Endodermal cell (in vitro differentiated cells): ENCODE data around the gene S100P. TPM values are rescaled to one million over a fixed set of nuclear protein-coding genes. Genes with fewer than 3 reads are reported as not detected.

Source experiments
- DNase-seq: peaks from one replicate; pipeline ENCODE4 v3.0.0-alpha.2; 2017
- H3K27ac ChIP-seq: 2 replicates; pipeline ENCODE4 v1.5.1; 2013; ENCODE audit warnings: mild to moderate bottlenecking, low read depth, low read length, moderate library complexity
- H3K27me3 ChIP-seq: 2 replicates; pipeline ENCODE4 v1.6.1; 2013; ENCODE audit warnings: mild to moderate bottlenecking, low read length, moderate library complexity; ENCODE audit not compliant: insufficient read depth, control insufficient read depth, poor library complexity, severe bottlenecking
- H3K36me3 ChIP-seq: 2 replicates; pipeline ENCODE4 v1.7.0; 2013; ENCODE audit warnings: mild to moderate bottlenecking, low read length, moderate library complexity; ENCODE audit not compliant: control insufficient read depth, insufficient read depth
- H3K4me1 ChIP-seq: one replicate; pipeline ENCODE4 v1.7.0; 2013; ENCODE audit warnings: low read length; ENCODE audit not compliant: control insufficient read depth, insufficient read depth
- H3K4me3 ChIP-seq: 2 replicates; pipeline ENCODE4 v1.5.1; 2013; ENCODE audit warnings: mild to moderate bottlenecking, low read length, moderate library complexity
- H3K9ac ChIP-seq: 2 replicates; pipeline ENCODE4 v1.6.1; 2013; ENCODE audit warnings: mild to moderate bottlenecking, low read length, moderate library complexity; ENCODE audit not compliant: poor library complexity, severe bottlenecking; ENCODE audit errors: extremely low read depth
- H3K9me3 ChIP-seq: 2 replicates; pipeline ENCODE4 v1.6.1; 2013; ENCODE audit warnings: mild to moderate bottlenecking, low read length, moderate library complexity; ENCODE audit not compliant: control insufficient read depth
- H3K27ac Mint-ChIP-seq: 2 replicates; pipeline ENCODE4 v1.8.0; 2020; ENCODE audit warnings: mixed read lengths
- H3K27me3 Mint-ChIP-seq: 2 replicates; pipeline ENCODE4 v1.8.0; 2021; ENCODE audit warnings: mild to moderate bottlenecking, mixed read lengths; ENCODE audit not compliant: insufficient read depth
- H3K36me3 Mint-ChIP-seq: 2 replicates; pipeline ENCODE4 v1.8.0; 2020; ENCODE audit warnings: low read depth, mixed read lengths
- H3K4me1 Mint-ChIP-seq: 2 replicates; pipeline ENCODE4 v1.8.0; 2020; ENCODE audit warnings: mixed read lengths
- H3K4me3 Mint-ChIP-seq: 2 replicates; pipeline ENCODE4 v1.8.0; 2020; ENCODE audit warnings: mild to moderate bottlenecking, moderate library complexity, mixed read lengths
- H3K9me3 Mint-ChIP-seq: 2 replicates; pipeline ENCODE4 v1.8.0; 2020; ENCODE audit warnings: mild to moderate bottlenecking, mixed read lengths
- CTCF ChIP-seq: fragments of 200-600 bp; sonication (generic); conservative IDR thresholded peaks from 2 replicates; pipeline ENCODE4 v1.5.0; 2021; ENCODE audit warnings: antibody characterized with exemption, mild to moderate bottlenecking
- WGBS, 2 experiments: methylation state at CpG; one replicate each; pipeline versions ENCODE4 v1.1.5 to v1.1.7; 2013; ENCODE audit warnings: missing lambda C conversion rate in 2 of 2, mixed read lengths in 1 of 2; ENCODE audit not compliant: insufficient coverage in 1 of 2, insufficient read length in 1 of 2; 5-methylcytosine and 5-hydroxymethylcytosine counted together
- total RNA-seq, 2 donors: library from RNA; stranded (reverse); fragmentation: NEBNext Ultra II Directional in 1 of 2; extraction: Animal tissue kit (Norgen Biotek cat#: 25700) in 1 of 2; gene quantifications; 2 replicates in 1 of 2; 3 replicates in 1 of 2; pipeline ENCODE4 v1.2.1, GENCODE V29; 2021

The S100P gene
- total RNA-seq, 2 donors from 2014 or later = not detected

- Mint-ChIP-seq H3K9me3 (no peaks in the 10 kb centered on the region), H3K36me3 (no peaks in the 10 kb centered on the region), H3K4me3 (no peak overlapping the region), H3K4me1 (peaks cover 2% of the 10 kb centered on the region), H3K27ac (no peak overlapping the region), H3K27me3 (peaks cover 4% of the 10 kb centered on the region)
- no peaks in the 10 kb centered on the region for H3K27me3 ChIP-seq
- DNase-seq = no peak
- H3K4me1 ChIP-seq = no peaks in the 10 kb centered on the region
- H3K9me3 ChIP-seq = no peaks in the 10 kb centered on the region
- no peak overlapping the region for H3K9ac ChIP-seq
- no peak for TF ChIP-seq CTCF
- no peaks in the 10 kb centered on the region for H3K36me3 ChIP-seq
- H3K4me3 ChIP-seq = no peak overlapping the region
- 87 to 91% methylated on average over 8 to 20 of the region's 20 CpGs for WGBS, 2 experiments
- no peak overlapping the region for H3K27ac ChIP-seq
Measured at GRCh38 chr4:6730603-6731317, 37.1 kb downstream of the S100P start.

- 93 to 94% methylated on average over 7 to 8 of the region's 8 CpGs for WGBS, 2 experiments
- no peak for DNase-seq
- Histone ChIP-seq H3K27ac (no peak overlapping the region), H3K4me3 (no peak overlapping the region), H3K36me3 (no peaks in the 10 kb centered on the region), H3K4me1 (no peaks in the 10 kb centered on the region), H3K9me3 (no peaks in the 10 kb centered on the region), H3K9ac (no peak overlapping the region), H3K27me3 (no peaks in the 10 kb centered on the region)
- no peak for TF ChIP-seq CTCF
- Mint-ChIP-seq H3K36me3 (no peaks in the 10 kb centered on the region), H3K4me1 (peaks cover 2% of the 10 kb centered on the region), H3K4me3 (no peak overlapping the region), H3K27ac (no peak overlapping the region), H3K27me3 (peaks cover 4% of the 10 kb centered on the region), H3K9me3 (no peaks in the 10 kb centered on the region)
Measured at GRCh38 chr4:6731318-6731675, 37.6 kb downstream of the S100P start.

- no peaks in the 10 kb centered on the region for H3K36me3 Mint-ChIP-seq
- 87 to 93% methylated on average over 6 of the region's 6 CpGs for WGBS, 2 experiments
Measured at GRCh38 chr4:6731780-6732179, 38.1 kb downstream of the S100P start.

More at GRCh38 chr4:6731780-6732179, 38.1 kb downstream of the S100P start:
- H3K9ac ChIP-seq = no peak overlapping the region
- H3K9me3 ChIP-seq = no peaks in the 10 kb centered on the region
- Mint-ChIP-seq H3K27ac (no peak overlapping the region), H3K4me1 (peaks cover 2% of the 10 kb centered on the region), H3K9me3 (no peaks in the 10 kb centered on the region), H3K27me3 (peaks cover 4% of the 10 kb centered on the region), H3K4me3 (no peak overlapping the region)
- no peaks in the 10 kb centered on the region for H3K4me1 ChIP-seq
- H3K27me3 ChIP-seq = no peaks in the 10 kb centered on the region
- H3K4me3 ChIP-seq = no peak overlapping the region
- H3K27ac ChIP-seq = no peak overlapping the region
- no peak for DNase-seq
- H3K36me3 ChIP-seq = no peaks in the 10 kb centered on the region
- TF ChIP-seq CTCF = no peak
